Measurements from ENCODE around the gene SGMS2. TPM values are rescaled to one million over a fixed set of nuclear protein-coding genes. Genes with fewer than 3 reads are reported as not detected.
"Not testable (repeated sequence)": the region's sequence is repeated elsewhere in the genome, so short reads cannot be mapped to it uniquely, and the experiment has no call there.

The SGMS2 gene
- total RNA-seq, 1 donor from 2014 or later: not detected

- Mint-ChIP-seq H3K27ac (ENCODE audit: unreplicated experiment) (no peak overlapping the region), H3K4me1 (ENCODE audit: low read depth, unreplicated experiment) (no peaks in the 10 kb centered on the region), H3K4me3 (ENCODE audit: unreplicated experiment) (no peak overlapping the region), H3K27me3 (ENCODE audit: unreplicated experiment) (no peaks in the 10 kb centered on the region), H3K9me3 (ENCODE audit: unreplicated experiment) (no peaks in the 10 kb centered on the region), H3K36me3 (ENCODE audit: unreplicated experiment) (no peaks in the 10 kb centered on the region)
- no peak for TF ChIP-seq CTCF (IDR thresholded peaks at IDR 0.05; ENCODE audit: partially characterized antibody, unreplicated experiment)
- no peak for DNase-seq
These were observed 92.8 kb downstream of the SGMS2 start for GRCh38 chr4:107917500-107917899.

GRCh38 chr4:107922486-107923473 lies 98.0 kb downstream of the SGMS2 start:
- Mint-ChIP-seq H3K4me3 (ENCODE audit: unreplicated experiment) (no peak overlapping the region), H3K27me3 (ENCODE audit: unreplicated experiment) (no peaks in the 10 kb centered on the region), H3K9me3 (ENCODE audit: unreplicated experiment) (no peaks in the 10 kb centered on the region), H3K4me1 (ENCODE audit: low read depth, unreplicated experiment) (no peaks in the 10 kb centered on the region), H3K36me3 (ENCODE audit: unreplicated experiment) (no peaks in the 10 kb centered on the region), H3K27ac (ENCODE audit: unreplicated experiment) (no peak overlapping the region)
- no peak for DNase-seq
- TF ChIP-seq CTCF (IDR thresholded peaks at IDR 0.05; ENCODE audit: partially characterized antibody, unreplicated experiment): no peak

- H3K36me3 Mint-ChIP-seq (ENCODE audit: unreplicated experiment); H3K27me3 Mint-ChIP-seq (ENCODE audit: unreplicated experiment); H3K4me3 Mint-ChIP-seq (ENCODE audit: unreplicated experiment); DNase-seq; H3K9me3 Mint-ChIP-seq (ENCODE audit: unreplicated experiment); H3K4me1 Mint-ChIP-seq (ENCODE audit: low read depth, unreplicated experiment); H3K27ac Mint-ChIP-seq (ENCODE audit: unreplicated experiment): not testable (repeated sequence)
These were observed 101.0 kb downstream of the SGMS2 start for GRCh38 chr4:107925713-107926112.

GRCh38 chr4:107926875-107927274 lies 102.1 kb downstream of the SGMS2 start:
- not testable (repeated sequence) for H3K9me3 Mint-ChIP-seq (ENCODE audit: unreplicated experiment); H3K4me1 Mint-ChIP-seq (ENCODE audit: low read depth, unreplicated experiment); H3K27me3 Mint-ChIP-seq (ENCODE audit: unreplicated experiment); H3K27ac Mint-ChIP-seq (ENCODE audit: unreplicated experiment); H3K4me3 Mint-ChIP-seq (ENCODE audit: unreplicated experiment); DNase-seq; H3K36me3 Mint-ChIP-seq (ENCODE audit: unreplicated experiment)

- TF ChIP-seq CTCF (IDR thresholded peaks at IDR 0.05; ENCODE audit: partially characterized antibody, unreplicated experiment): no peak
- Mint-ChIP-seq H3K4me3 (ENCODE audit: unreplicated experiment) (peak within 1 kb of the TSS; percentile 95), H3K4me1 (ENCODE audit: low read depth, unreplicated experiment) (no peaks in the 10 kb centered on the region), H3K27ac (ENCODE audit: unreplicated experiment) (no peak within 1 kb of the TSS), H3K9me3 (ENCODE audit: unreplicated experiment) (peaks cover 2% of the 10 kb centered on the region), H3K36me3 (ENCODE audit: unreplicated experiment) (no peaks in the 10 kb centered on the region), H3K27me3 (ENCODE audit: unreplicated experiment) (peaks cover 2% of the 10 kb centered on the region)
- DNase-seq: peak; percentile 89
These were observed 106.4 kb downstream of the SGMS2 start, which contains the start of gene CYP2U1 for GRCh38 chr4:107930821-107931774. Gene CYP2U1, plus strand, starts transcription at chr4:107931549. Its CDS starts 95 bp downstream, at chr4:107931644.
